Stimulated activated CD8-positive, alpha-beta memory T cell treated with anti-CD3 and anti-CD28 coated beads, Interleukin-4, amount 100 ng/mL, for 24 hours (primary cell): Measurements from ENCODE around the gene MORF4L1.
"Not testable (repeated sequence)": the region's sequence is repeated elsewhere in the genome, so short reads cannot be mapped to it uniquely, and the experiment has no call there.

Source experiments
- DNase-seq: peaks from one replicate; pipeline ENCODE4 v3.0.0-alpha.2; 2020; ENCODE audit warnings: low read depth

Gene MORF4L1

GRCh38 chr15:78925956-78926743 is 53.5 kb downstream of the MORF4L1 start:
- DNase-seq: no peak

- DNase-seq: no peak
Observed at GRCh38 chr15:78927077-78927790, 54.5 kb downstream of the MORF4L1 start.

- DNase-seq: not testable (repeated sequence)
Observed at GRCh38 chr15:78928176-78928575, 55.5 kb downstream of the MORF4L1 start.

GRCh38 chr15:78928616-78929093 is 56.0 kb downstream of the MORF4L1 start:
- DNase-seq: no peak

GRCh38 chr15:78929536-78930264 is 57.0 kb downstream of the MORF4L1 start:
- no peak for DNase-seq

GRCh38 chr15:78930577-78931388 is 58.1 kb downstream of the MORF4L1 start:
- no peak for DNase-seq

GRCh38 chr15:78931439-78932257 is 59.0 kb downstream of the MORF4L1 start:
- no peak for DNase-seq

GRCh38 chr15:78932258-78932808 is 59.6 kb downstream of the MORF4L1 start:
- no peak for DNase-seq

- no peak for DNase-seq
Observed at GRCh38 chr15:78933187-78933822, 60.6 kb downstream of the MORF4L1 start.

GRCh38 chr15:78933823-78934654 is 61.3 kb downstream of the MORF4L1 start:
- DNase-seq: no peak

- no peak for DNase-seq
Observed at GRCh38 chr15:78934655-78935023, 61.9 kb downstream of the MORF4L1 start.

GRCh38 chr15:78937132-78937739 is 64.5 kb downstream of the MORF4L1 start:
- DNase-seq: no peak

GRCh38 chr15:78938658-78939488 is 66.2 kb downstream of the MORF4L1 start:
- DNase-seq: no peak

- no peak for DNase-seq
Observed at GRCh38 chr15:78942741-78943140, 70.1 kb downstream of the MORF4L1 start.

- no peak for DNase-seq
Observed at GRCh38 chr15:78943692-78944091, 71.0 kb downstream of the MORF4L1 start.

GRCh38 chr15:78944202-78944625 is 71.5 kb downstream of the MORF4L1 start:
- DNase-seq: no peak

GRCh38 chr15:78944669-78945407 is 72.1 kb downstream of the MORF4L1 start, which contains the start of gene CTSH:
Gene CTSH (minus strand): TSS chr15:78945046. CDS start chr15:78944981, 65 bp downstream.
- peak; percentile 58 for DNase-seq
